ENCODE measurements around the gene PTPRE. TPM values are rescaled to one million over a fixed set of nuclear protein-coding genes. Genes with fewer than 3 reads are reported as not detected.

The PTPRE gene
- total RNA-seq, 4 donors from 2014 or later: 9.8 to 24.9 (median 22.7) TPM

- H3K27me3 ChIP-seq: no peaks in the 10 kb centered on the region
- no peak for TF ChIP-seq CTCF (IDR thresholded peaks at IDR 0.05)
- no peak for TF ChIP-seq POLR2A (IDR thresholded peaks at IDR 0.05)
- H3K36me3 ChIP-seq: peaks cover 13 to 68% (median 15%) of the 10 kb centered on the region in 3 donors
- no peak for DNase-seq
- H3K9me3 ChIP-seq: no peaks in the 10 kb centered on the region
- peaks cover 6 to 77% (median 24%) of the 10 kb centered on the region in 3 donors for H3K4me1 ChIP-seq
- H3K4me3 ChIP-seq: no peak overlapping the region
- peak overlapping the region in 1 of 4 donors; percentile 26 for H3K27ac ChIP-seq
- WGBS, 2 donors: 73 to 87% methylated on average over 6 to 7 of the region's 7 CpGs
- intact Hi-C loops (cut with DNase I): no loop called here
Observed at GRCh38 chr10:128052696-128053095, 145.8 kb downstream of the PTPRE start.

- no peak overlapping the region for H3K4me3 ChIP-seq
- no peak for DNase-seq
- H3K27me3 ChIP-seq: no peaks in the 10 kb centered on the region
- WGBS, 2 donors: 94 to 95% methylated on average over 7 of the region's 7 CpGs
- intact Hi-C loops (cut with DNase I): no loop called here
- H3K36me3 ChIP-seq: peaks cover 13 to 74% (median 15%) of the 10 kb centered on the region in 3 donors
- no peaks in the 10 kb centered on the region for H3K9me3 ChIP-seq
- H3K4me1 ChIP-seq: peaks cover 6 to 70% (median 24%) of the 10 kb centered on the region in 3 donors
- H3K27ac ChIP-seq: peak overlapping the region in 1 of 4 donors; percentile 26
- TF ChIP-seq POLR2A (IDR thresholded peaks at IDR 0.05): no peak
- TF ChIP-seq CTCF (IDR thresholded peaks at IDR 0.05): no peak
Observed at GRCh38 chr10:128053356-128053755, 146.5 kb downstream of the PTPRE start.

GRCh38 chr10:128054163-128054970 lies 147.5 kb downstream of the PTPRE start:
- TF ChIP-seq POLR2A (IDR thresholded peaks at IDR 0.05) (peak in 1 of 4 donors; percentile 24), CTCF (IDR thresholded peaks at IDR 0.05) (no peak)
- Histone ChIP-seq H3K27me3 (no peaks in the 10 kb centered on the region), H3K36me3 (peaks cover 13 to 81% (median 15%) of the 10 kb centered on the region in 3 donors), H3K27ac (no peak overlapping the region), H3K4me1 (peaks cover 2 to 60% (median 14%) of the 10 kb centered on the region in 3 donors), H3K9me3 (no peaks in the 10 kb centered on the region), H3K4me3 (no peak overlapping the region)
- DNase-seq: no peak
- intact Hi-C loops (cut with DNase I): no loop called here
- WGBS, 2 donors: 67 to 89% methylated on average over 11 to 13 of the region's 16 CpGs

- no peak overlapping the region for H3K4me3 ChIP-seq
- 94% methylated on average over 20 to 22 of the region's 25 CpGs for WGBS, 2 donors
- TF ChIP-seq POLR2A (IDR thresholded peaks at IDR 0.05): no peak
- TF ChIP-seq CTCF (IDR thresholded peaks at IDR 0.05): no peak
- H3K4me1 ChIP-seq: peaks cover 2 to 51% (median 12%) of the 10 kb centered on the region in 3 donors
- no peak for DNase-seq
- H3K9me3 ChIP-seq: no peaks in the 10 kb centered on the region
- no peak overlapping the region for H3K27ac ChIP-seq
- peaks cover 12 to 81% (median 13%) of the 10 kb centered on the region in 3 donors for H3K36me3 ChIP-seq
- no peaks in the 10 kb centered on the region for H3K27me3 ChIP-seq
- intact Hi-C loops (cut with DNase I): no loop called here
Observed at GRCh38 chr10:128055061-128055868, 148.4 kb downstream of the PTPRE start.
